Measurements from ENCODE around the gene MTSS2.

GRCh38 chr16:70685061-70685937 lies 554 bp downstream of the MTSS2 start:
- TF ChIP-seq CTCF (conservative IDR thresholded peaks at IDR 0.05; ENCODE audit: low read depth, low read length) (no peak), EZH2phosphoT487 (IDR thresholded peaks at IDR 0.05; ENCODE audit: borderline replicate concordance, low read length) (no peak), EZH2 (IDR thresholded peaks at IDR 0.05; ENCODE audit: low read length, unreplicated experiment) (no peak)
